Fibroblast of gingiva (primary cell): ENCODE results near the gene DUSP8.
A peak's percentile ranks its signal among the peaks of the same experiment; 100 is the strongest.

ENCODE experiments used
- DNase-seq: peaks from one replicate; pipeline ENCODE4 v3.0.0-alpha.2; 2011; ENCODE audit warnings: low read depth

The DUSP8 gene

GRCh38 chr11:1532014-1532586, 40.0 kb downstream of the DUSP8 start:
- peak; percentile 68 for DNase-seq

DNA sequence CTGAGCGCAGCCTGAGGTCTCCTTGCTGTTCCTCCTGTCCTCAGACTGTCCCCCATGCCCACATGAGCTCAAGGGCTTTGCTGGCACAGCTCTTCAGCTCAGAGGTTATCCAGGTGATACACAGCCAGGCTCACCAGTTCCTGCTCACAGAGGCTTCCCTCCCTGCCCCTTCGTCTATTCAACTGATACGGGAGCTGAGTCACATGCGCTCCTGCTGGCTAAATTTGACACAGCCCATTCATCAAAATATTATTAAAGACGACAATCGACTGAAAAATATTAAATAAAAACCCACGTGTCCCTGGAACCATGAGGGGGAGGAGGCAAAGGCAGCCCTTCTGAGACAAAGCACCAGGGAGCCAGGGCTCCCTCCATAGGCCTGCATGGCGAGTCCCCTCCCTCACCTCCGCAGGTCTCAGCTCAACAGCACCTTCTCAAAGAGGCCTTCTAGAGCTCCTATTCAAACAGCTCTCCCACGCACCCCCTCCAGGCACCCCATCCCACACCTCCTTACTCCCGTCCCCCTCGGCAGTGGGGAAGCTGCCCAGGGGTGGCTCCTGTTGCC, 40.5 kb downstream of the DUSP8 start:
- DNase-seq, result no peak

DNA sequence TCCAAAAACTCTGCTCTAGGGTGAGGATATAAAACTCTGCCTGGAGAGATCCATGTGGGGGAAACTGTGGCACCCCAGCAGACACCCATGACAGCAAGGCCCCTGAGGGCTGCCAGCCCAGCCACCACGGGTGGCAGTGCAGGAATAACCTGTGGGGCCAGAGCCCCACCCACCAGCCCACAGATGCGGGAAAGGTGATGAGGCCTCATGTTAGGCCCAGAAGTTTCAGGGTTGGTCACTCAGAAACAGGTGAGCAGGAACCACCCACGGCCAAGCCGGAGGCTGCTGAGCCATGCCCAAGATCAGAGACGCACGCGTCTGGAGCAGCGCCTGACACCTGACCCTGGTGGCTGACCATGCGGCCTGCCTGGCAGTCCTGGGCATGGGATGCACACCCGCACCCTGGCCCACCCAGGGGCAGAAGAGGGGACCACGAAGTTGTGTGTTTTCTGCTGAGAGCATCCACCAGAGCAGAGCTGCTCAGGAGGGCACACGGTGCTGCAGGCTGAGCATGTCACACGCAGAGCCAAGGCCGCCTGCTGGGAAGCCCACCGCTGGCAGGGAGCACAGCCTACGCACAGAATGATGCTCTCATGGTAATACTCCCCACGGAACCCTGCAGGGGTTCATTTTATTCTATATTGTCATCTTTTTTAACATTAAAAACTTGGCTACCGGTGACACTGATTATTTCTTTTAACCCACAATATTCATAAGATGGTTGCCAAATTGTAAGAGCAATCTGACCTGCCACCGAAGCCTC, 41.2 kb downstream of the DUSP8 start:
- DNase-seq, result no peak

DNA sequence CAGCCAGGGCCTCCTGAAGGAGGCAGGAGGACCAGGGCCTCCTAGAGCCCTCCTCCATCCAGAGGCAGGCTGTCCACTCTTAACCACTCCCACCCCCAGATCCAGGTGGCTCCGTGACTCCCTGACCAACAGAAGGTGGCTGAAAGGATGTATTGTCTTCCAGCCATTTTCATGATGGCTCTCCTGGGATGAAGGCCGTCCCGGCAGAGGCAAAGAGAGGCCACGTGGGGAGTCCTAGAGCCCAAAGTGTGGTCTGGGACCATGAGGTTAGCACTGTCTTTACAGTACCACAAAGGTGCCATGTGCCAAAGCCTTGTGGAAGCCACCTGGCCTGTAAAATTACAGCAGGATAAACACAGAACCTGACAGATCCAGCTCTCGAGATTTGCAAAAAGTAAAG, 42.3 kb downstream of the DUSP8 start:
- DNase-seq, result no peak

- no peak for DNase-seq
Measured at GRCh38 chr11:1529286-1529685, 42.8 kb downstream of the DUSP8 start.

GRCh38 chr11:1528710-1529109, 43.4 kb downstream of the DUSP8 start:
- DNase-seq, result no peak

- no peak for DNase-seq
Measured at GRCh38 chr11:1526785-1527184, 45.3 kb downstream of the DUSP8 start.

- DNase-seq, result no peak
Measured at GRCh38 chr11:1523779-1524178, 48.3 kb downstream of the DUSP8 start.

- DNase-seq, result no peak
Measured at GRCh38 chr11:1523077-1523476, 49.0 kb downstream of the DUSP8 start.

GRCh38 chr11:1522081-1522424, 50.0 kb downstream of the DUSP8 start:
- DNase-seq, result no peak

DNA sequence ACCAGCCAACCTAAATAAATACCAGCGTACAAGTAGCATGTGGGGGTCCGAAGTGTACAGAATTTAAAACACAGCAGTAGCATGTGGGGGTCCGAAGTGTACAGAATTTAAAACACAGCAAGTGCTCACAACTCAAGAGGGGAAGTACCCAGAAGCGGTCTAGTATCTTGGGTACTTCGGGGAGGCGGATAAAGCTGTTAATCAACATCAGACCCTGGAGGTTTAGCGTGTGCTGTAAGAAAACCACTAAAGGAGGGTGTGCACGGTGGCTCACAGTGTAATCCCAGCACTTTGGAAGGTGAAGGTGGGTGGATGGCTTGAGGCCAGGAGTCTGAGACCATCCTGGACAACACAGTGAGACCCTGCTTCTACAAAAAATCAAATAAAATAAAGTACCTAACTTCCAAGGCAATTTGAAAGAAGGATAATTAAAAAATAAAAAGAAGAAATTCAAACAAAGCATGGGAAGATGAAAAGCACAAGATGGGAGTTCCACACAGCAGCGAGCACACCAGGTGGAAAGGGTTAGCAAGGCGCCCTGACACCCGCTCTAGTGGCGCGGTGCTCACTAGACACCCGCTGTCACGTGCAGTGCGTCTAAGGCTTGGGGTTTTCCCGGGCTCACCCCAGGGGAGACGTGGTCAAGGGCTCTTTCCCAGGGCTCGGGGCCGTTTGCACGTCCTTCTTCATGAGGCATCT, 50.5 kb downstream of the DUSP8 start:
- no peak for DNase-seq

DNA sequence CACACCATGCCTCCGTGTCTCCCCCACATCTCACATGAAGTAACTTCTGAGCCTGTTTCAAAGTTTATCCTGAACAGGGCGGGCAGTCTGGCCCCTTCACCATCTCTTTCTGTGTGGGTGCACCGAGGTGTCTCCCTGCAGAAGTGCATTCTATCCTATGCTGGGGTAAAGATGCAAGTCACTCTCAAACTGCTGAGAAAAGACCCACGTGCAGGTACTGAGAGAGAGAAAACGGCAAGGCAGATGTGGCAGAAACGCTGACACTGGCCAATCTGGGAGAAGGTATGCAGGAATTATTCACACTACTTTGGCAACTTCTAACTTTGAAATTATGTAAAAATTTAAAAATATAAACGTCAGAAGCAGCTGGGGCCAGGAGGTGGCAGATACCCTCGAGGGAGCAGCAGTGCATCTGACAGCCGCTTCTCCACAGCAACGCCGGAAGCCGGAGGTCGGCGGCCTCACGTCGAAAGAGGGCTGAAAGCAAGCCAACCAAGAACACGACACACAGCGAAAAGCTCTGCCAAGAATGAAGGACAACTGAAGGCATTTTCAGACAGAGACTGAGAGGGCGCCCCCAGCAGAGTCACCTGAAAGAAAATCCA, 51.3 kb downstream of the DUSP8 start:
- DNase-seq, result no peak

GRCh38 chr11:1520209-1520662, 51.8 kb downstream of the DUSP8 start:
- no peak for DNase-seq

DNA sequence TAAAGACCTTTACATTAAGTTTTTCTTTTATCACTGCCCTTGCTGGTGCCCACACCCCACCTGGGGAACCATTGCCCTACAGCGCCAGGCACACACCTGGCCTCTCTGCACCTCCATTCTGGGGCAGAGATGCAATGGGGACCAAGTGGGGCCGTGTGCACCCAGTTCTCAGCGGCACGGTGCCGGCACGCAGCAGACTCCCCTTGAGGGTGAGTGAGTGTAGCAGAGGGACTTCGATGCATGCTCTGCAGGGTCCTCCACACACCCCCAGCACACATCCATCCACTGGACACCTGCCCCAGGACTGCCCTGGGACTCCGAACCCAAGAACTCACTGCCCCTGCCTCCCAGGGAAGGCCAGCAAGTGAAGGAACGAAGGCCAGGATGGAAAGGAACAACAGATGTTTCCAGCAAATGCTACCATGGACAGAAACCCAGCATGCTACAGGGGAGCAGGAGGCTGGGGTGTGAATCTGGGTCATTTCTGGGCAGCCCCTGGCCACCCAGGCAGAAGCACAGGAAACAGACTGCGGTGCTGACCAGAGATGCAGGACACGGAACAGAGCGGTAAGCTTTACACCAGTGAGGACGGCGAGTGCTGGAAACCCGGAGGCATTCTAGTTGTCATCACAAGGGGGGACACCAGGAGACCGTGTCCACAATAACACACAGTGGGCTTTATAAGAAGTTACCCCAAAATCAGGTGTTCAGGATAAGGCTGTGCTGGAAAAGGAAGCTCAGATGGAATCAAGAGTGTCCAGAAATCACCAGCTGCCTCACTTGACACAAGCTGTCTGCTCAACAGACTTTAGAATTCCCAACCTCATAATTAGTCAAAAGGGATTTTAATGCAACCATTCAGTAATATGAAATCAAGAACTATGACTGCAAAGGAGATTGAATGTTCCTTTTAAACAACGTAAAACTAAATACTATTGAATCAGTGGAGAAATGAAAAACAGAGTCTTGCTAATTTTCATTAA, 52.8 kb downstream of the DUSP8 start:
- DNase-seq, result no peak

DNA sequence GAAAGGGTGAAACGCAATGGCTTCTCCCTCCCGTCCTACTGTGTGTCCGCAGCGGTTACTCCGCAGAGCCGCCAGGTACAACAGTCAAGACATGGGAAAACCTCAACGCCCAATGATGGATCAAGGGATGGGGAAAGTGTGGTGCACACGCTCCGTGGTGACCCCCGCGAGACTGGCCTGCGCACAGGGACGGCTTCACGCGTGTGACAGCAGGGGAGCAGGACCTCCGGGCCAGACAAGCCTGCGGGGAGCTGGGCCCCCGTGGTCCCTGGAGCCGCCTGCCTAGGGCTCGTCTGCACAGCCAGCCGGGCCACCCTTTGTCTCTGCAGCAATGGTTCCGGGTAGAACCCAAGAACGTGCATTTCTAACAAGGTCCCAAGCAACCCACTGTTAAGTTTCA, 53.8 kb downstream of the DUSP8 start:
- no peak for DNase-seq

- no peak for DNase-seq
Measured at GRCh38 chr11:1517117-1518005, 54.7 kb downstream of the DUSP8 start.

DNA sequence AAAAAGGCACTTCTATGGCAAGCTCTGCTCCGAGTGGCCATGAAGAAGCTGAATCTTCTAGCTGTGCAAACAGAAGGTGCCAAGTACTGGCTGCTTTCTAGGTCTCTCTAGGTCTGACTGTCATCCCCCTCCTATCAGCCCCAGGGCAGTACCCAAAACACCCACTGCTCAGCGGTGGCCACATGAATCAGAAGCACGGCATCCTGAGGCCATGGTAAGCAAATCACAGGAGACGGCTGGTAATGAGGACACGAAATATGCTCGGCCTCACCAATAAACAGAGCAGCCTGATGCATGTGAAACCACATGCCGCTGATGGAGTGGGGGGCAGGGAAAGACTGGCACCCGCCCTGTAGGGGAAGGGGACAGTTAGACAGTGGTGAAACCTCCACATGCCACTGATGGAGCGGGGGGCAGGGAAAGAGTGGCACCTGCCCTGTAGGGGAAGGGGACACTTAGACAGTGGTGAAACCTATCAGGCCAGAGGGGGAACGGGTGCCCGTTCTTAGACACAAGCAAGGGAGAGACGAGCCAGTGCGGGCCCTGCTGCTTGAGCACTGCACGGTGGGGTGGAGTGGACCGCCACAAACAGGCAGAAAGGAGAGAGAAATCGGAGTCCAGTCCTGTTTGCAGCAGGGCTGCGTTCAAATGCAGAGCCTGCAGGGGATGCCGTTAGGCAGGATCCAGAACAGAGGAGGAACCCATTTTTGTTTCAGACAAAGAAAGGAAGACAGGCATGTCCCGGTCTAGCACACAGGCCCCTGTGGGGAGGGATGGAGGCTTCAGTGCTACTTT, 55.6 kb downstream of the DUSP8 start:
- DNase-seq, result peak; percentile 39

GRCh38 chr11:1515082-1516060, 56.7 kb downstream of the DUSP8 start:
- peak; percentile 43 for DNase-seq
